Measurements from ENCODE around the gene RALGAPA2. TPM values are rescaled to one million over a fixed set of nuclear protein-coding genes. Genes with fewer than 3 reads are reported as not detected.

Gene RALGAPA2
- total RNA-seq, 2 donors from 2014 or later: 36.5 to 53.2 TPM

- H3K9me3 ChIP-seq: no peaks in the 10 kb centered on the region
- H3K27ac ChIP-seq: no peak overlapping the region
- TF ChIP-seq CTCF (IDR thresholded peaks at IDR 0.05) (no peak), POLR2AphosphoS5 (IDR thresholded peaks at IDR 0.05) (no peak), POLR2A (IDR thresholded peaks at IDR 0.05) (no peak)
- H3K4me1 ChIP-seq (replicated peaks): no peaks in the 10 kb centered on the region
- H3K36me3 ChIP-seq: no peaks in the 10 kb centered on the region
- no peak overlapping the region for H3K4me3 ChIP-seq
- no peaks in the 10 kb centered on the region for H3K27me3 ChIP-seq (replicated peaks; ENCODE audit: insufficient read depth)
- intact Hi-C loops (cut with DNase I): no loop called here
- WGBS: 71% methylated on average over 2 of the region's 2 CpGs
- DNase-seq (ENCODE audit: low spot score): no peak
Measured at GRCh38 chr20:20406306-20406705, 306.1 kb downstream of the RALGAPA2 start.

GRCh38 chr20:20405623-20406022, 306.8 kb downstream of the RALGAPA2 start:
- no peaks in the 10 kb centered on the region for H3K27me3 ChIP-seq (replicated peaks; ENCODE audit: insufficient read depth)
- no peak for DNase-seq (ENCODE audit: low spot score)
- 62% methylated on average over 10 of the region's 10 CpGs for WGBS
- no peaks in the 10 kb centered on the region for H3K36me3 ChIP-seq
- no peak overlapping the region for H3K4me3 ChIP-seq
- H3K27ac ChIP-seq: no peak overlapping the region
- no peaks in the 10 kb centered on the region for H3K4me1 ChIP-seq (replicated peaks)
- TF ChIP-seq POLR2A (IDR thresholded peaks at IDR 0.05) (no peak), CTCF (IDR thresholded peaks at IDR 0.05) (no peak), POLR2AphosphoS5 (IDR thresholded peaks at IDR 0.05) (no peak)
- intact Hi-C loops (cut with DNase I): no loop called here
- H3K9me3 ChIP-seq: no peaks in the 10 kb centered on the region

- no peak for DNase-seq (ENCODE audit: low spot score)
- H3K27ac ChIP-seq: no peak overlapping the region
- intact Hi-C loops (cut with DNase I): no loop called here
- H3K27me3 ChIP-seq (replicated peaks; ENCODE audit: insufficient read depth): no peaks in the 10 kb centered on the region
- WGBS: 94% methylated on average over 5 of the region's 5 CpGs
- H3K4me3 ChIP-seq: no peak overlapping the region
- no peaks in the 10 kb centered on the region for H3K36me3 ChIP-seq
- no peaks in the 10 kb centered on the region for H3K9me3 ChIP-seq
- no peak for TF ChIP-seq POLR2A (IDR thresholded peaks at IDR 0.05)
- TF ChIP-seq CTCF (IDR thresholded peaks at IDR 0.05): no peak
- TF ChIP-seq POLR2AphosphoS5 (IDR thresholded peaks at IDR 0.05): no peak
- H3K4me1 ChIP-seq (replicated peaks): no peaks in the 10 kb centered on the region
Measured at GRCh38 chr20:20404633-20405032, 307.8 kb downstream of the RALGAPA2 start.

GRCh38 chr20:20401991-20402390, 310.5 kb downstream of the RALGAPA2 start:
- Histone ChIP-seq H3K9me3 (no peaks in the 10 kb centered on the region), H3K27ac (no peak overlapping the region), H3K36me3 (no peaks in the 10 kb centered on the region), H3K4me3 (no peak overlapping the region), H3K4me1 (replicated peaks) (no peaks in the 10 kb centered on the region), H3K27me3 (replicated peaks; ENCODE audit: insufficient read depth) (no peaks in the 10 kb centered on the region)
- TF ChIP-seq POLR2A (IDR thresholded peaks at IDR 0.05): no peak
- no peak for DNase-seq (ENCODE audit: low spot score)
- intact Hi-C loops (cut with DNase I): no loop called here
- WGBS: 72% methylated on average over 3 of the region's 3 CpGs

- Histone ChIP-seq H3K27me3 (replicated peaks; ENCODE audit: insufficient read depth) (no peaks in the 10 kb centered on the region), H3K4me1 (replicated peaks) (no peaks in the 10 kb centered on the region), H3K36me3 (no peaks in the 10 kb centered on the region), H3K4me3 (no peak overlapping the region), H3K27ac (no peak overlapping the region), H3K9me3 (no peaks in the 10 kb centered on the region)
- no peak for TF ChIP-seq POLR2A (IDR thresholded peaks at IDR 0.05)
- no peak for TF ChIP-seq POLR2AphosphoS5 (IDR thresholded peaks at IDR 0.05)
- TF ChIP-seq CTCF (IDR thresholded peaks at IDR 0.05): no peak
- DNase-seq (ENCODE audit: low spot score): no peak
- 89% methylated on average over 13 of the region's 13 CpGs for WGBS
- intact Hi-C loops (cut with DNase I): no loop called here
Measured at GRCh38 chr20:20399531-20400500, 312.6 kb downstream of the RALGAPA2 start.
